Epithelial cell of proximal tubule (primary cell): Measurements from ENCODE around the gene TPM4. TPM values are rescaled to one million over a fixed set of nuclear protein-coding genes. Genes with fewer than 3 reads are reported as not detected.
"Not testable (repeated sequence)": the region's sequence is repeated elsewhere in the genome, so short reads cannot be mapped to it uniquely, and the experiment has no call there.

ENCODE experiments used
- DNase-seq: peaks from one replicate; pipeline ENCODE4 v3.0.0-alpha.2; 2011; ENCODE audit warnings: low read depth
- H3K4me3 ChIP-seq: 2 replicates; pipeline ENCODE4 v1.5.1; 2011; ENCODE audit warnings: low read depth, mild to moderate bottlenecking, low read length
- total RNA-seq: library from RNA; depleted of rRNA; stranded (reverse); fragments of >200 nt; gene quantifications from 2 replicates; pipeline ENCODE4 v1.2.3, GENCODE V29; 2015
- TF ChIP-seq, protein P1 (sequence below): conservative IDR thresholded peaks from 2 replicates; pipeline ENCODE4 v1.5.1; 2012; ENCODE audit warnings: low read depth, mild to moderate bottlenecking, low read length

The TPM4 gene
- total RNA-seq, 1 donor from 2014 or later = 968 TPM

DNA sequence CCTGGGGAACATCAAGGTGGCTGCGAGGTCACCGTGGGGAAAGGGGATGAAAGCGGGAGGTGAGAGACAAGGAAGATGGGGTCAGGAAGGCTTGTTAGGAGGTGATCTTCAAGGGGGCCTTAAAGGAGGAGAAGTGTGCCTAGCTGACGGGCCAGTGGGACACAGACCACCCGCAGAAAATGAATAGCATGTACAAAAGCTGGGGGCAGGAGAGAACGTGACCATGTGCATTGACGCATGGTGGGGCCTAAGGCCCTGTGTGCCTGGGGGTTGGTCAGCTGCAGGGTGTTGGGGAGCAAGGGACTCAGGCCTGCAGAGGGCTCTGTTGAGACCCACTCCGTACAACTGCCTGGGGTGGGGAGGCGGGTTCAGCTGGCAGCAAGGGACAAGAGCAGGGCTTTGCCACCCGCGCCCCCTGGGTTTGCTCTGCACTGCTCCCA lies 41.3 kb downstream of the TPM4 start:
- H3K4me3 ChIP-seq = no peak overlapping the region
- no peak for DNase-seq
- TF ChIP-seq, protein P1, sequence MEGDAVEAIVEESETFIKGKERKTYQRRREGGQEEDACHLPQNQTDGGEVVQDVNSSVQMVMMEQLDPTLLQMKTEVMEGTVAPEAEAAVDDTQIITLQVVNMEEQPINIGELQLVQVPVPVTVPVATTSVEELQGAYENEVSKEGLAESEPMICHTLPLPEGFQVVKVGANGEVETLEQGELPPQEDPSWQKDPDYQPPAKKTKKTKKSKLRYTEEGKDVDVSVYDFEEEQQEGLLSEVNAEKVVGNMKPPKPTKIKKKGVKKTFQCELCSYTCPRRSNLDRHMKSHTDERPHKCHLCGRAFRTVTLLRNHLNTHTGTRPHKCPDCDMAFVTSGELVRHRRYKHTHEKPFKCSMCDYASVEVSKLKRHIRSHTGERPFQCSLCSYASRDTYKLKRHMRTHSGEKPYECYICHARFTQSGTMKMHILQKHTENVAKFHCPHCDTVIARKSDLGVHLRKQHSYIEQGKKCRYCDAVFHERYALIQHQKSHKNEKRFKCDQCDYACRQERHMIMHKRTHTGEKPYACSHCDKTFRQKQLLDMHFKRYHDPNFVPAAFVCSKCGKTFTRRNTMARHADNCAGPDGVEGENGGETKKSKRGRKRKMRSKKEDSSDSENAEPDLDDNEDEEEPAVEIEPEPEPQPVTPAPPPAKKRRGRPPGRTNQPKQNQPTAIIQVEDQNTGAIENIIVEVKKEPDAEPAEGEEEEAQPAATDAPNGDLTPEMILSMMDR = no peak

DNA sequence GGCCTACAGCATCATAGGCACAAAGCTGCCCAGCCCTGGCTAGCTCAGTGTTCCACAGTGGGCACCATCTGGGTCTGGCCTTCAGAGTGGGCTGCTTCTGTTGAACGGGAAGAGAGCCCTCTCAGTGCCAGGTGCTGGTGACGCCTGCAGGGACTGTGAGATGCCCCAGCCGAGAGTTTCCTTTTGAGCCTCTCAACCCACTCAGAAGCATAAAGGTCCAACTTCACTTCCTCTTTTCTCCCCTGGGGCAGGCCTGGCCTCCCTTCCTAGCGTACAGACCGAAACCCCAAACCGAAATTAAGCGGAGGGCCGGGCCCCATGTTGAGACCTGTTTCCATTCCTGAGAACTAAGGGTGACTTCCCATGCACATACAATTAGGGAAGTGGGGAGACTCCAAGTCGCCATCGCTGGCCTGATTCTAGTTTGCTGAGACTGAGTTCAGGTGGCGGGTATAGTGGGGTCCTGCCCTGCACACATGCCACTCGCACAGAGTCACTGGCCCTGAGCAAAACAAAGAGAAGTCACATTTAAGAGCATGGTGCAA lies 42.3 kb downstream of the TPM4 start:
- TF ChIP-seq, protein P1 = no peak
- no peak overlapping the region for H3K4me3 ChIP-seq
- DNase-seq = no peak

DNA sequence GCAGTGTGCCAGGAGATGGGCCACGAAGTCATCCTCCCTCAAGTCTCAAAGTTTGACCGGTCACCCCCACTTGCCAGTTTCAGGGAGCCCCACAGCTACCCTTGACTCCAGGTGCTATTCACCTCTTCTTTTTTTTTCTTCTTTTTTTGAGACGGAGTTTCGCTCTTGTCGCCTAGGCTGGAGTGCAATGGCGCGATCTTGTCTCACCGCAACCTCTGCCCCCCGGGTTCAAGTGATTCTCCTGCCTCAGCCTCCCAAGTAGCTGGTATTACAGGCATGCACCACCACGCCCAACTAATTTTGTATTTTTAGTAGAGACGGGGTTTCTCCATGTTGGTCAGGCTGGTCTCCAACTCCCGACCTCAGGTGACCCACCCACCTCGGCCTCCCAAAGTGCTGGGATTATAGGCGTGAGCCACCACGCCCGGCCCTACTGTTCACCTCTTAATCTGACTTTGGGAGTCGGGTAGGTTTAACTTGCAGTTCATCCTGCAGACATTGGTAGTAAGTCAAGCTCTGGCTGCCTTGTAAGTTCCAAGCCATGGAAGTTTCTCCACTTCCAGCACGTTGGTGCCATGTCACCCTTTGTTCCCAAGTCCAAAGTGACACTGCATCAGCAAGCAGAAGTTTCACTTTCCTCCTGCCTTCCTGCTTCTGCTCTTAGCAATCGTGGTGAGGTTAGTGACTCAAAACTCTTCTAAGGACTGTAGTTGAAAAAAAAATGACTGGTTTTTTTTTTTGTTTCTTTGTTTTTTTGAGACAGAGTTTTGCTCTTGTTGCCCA lies 43.0 kb downstream of the TPM4 start:
- not testable (repeated sequence) for DNase-seq, H3K4me3 ChIP-seq

DNA sequence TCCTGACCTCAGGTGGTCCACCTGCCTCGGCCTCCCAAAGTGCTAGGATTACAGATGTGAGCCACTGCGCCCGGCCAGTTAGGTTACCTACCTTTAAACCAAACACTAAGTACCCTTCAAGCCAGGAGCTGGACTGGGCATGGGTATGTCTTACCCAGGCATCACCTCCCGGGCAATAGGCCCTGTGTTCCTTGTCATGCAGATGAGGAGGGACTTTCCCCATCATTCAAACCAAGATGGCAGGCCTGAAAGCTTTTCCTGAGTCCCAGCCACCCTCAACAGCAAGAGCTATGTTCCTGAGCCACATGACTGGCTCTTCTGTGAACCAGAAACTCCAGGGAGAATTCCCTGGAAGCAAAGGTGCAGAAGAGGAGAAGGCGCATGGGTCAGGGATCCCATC lies 44.8 kb downstream of the TPM4 start:
- no peak overlapping the region for H3K4me3 ChIP-seq
- TF ChIP-seq, protein P1 = no peak
- no peak for DNase-seq

DNA sequence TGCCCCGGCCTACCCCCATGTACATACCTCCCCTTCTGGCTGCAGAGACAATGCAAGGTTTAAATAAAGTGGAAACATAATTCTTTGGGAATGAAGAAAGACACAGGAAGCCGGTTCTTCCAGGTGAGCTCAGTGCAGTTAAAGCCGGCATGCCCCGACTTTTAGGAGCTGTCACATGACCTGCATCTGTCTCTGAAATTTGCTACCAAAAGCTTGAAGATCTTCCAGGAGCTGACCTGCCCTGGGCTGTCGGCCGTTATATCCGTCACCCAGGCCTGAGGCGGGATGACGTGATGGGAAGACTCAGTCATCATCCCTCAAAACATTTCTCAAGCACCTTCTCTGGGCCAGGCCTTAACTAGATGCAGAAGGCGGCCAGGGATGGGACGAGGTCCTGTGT lies 45.7 kb downstream of the TPM4 start:
- TF ChIP-seq, protein P1 = no peak
- DNase-seq = no peak
- no peak overlapping the region for H3K4me3 ChIP-seq

DNA sequence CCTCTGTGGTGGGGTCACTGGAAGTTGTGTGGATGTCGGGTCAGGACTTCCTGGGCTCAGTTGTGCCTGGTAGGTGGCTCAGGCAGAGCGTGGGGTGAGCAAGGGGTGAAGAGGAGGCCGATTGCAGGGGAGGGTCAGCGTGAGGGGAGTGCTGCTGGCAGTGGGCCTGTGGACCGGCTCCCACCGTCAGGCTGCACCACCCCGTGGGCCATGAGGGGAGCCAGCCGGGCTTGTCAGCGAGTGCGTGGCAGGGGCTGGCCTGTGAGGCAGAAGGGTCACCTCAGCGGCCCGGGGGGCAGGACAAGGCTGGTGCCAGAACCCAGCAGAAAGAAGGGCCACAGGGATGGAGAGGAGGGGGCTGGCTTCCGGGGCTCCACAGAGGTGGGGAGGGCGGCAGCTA lies 48.7 kb downstream of the TPM4 start:
- no peak for DNase-seq
- TF ChIP-seq, protein P1 = no peak
- no peak overlapping the region for H3K4me3 ChIP-seq

DNA sequence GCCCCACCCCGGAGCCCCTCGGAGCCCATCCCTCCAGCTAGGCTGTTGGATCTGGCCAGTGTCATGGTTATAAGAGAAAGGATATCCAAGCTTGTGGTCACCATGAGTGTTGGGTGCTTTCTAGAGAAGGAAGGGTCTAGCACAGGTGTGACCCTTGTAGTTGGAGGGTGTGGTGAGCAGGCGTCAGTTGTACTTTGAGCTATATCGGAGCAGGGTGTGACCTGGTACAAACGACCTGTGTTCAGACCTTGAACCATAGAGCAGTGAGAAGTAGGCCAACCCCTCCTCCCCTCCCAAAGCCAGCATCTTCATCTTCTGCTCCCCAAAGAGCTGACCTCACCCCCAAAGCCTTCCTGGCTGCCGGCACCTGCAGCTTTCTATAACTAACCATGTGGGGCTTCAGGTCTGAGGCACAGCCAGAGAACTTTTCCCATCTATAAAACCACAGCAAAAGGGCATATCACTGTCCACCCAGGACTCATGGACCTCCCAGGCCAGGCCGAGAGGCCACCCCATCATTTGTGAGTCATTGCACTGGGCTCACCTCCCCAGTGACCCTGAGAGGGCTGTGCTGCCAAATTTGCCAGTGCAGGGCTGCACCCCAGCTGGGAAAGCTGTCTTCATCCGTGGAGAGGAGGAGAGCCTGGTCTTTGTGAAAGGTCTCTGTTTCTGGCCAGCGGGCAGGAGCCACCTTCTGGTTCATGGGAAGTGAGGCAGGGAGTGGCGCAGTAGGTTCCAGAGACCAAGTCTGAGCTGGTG lies 49.6 kb downstream of the TPM4 start:
- H3K4me3 ChIP-seq = no peak overlapping the region
- TF ChIP-seq, protein P1 = no peak
- no peak for DNase-seq
